ENCODE measurements around the gene C2CD2L. TPM values are rescaled to one million over a fixed set of nuclear protein-coding genes. Genes with fewer than 3 reads are reported as not detected.
A peak's percentile ranks its signal among the peaks of the same experiment; 100 is the strongest.

C2CD2L gene
- total RNA-seq, 3 donors from 2014 or later (not counting 1 experiment from before 2014, with no cell fraction given): 20.3 to 27.7 (median 25.6) TPM

- TF ChIP-seq, protein P1, sequence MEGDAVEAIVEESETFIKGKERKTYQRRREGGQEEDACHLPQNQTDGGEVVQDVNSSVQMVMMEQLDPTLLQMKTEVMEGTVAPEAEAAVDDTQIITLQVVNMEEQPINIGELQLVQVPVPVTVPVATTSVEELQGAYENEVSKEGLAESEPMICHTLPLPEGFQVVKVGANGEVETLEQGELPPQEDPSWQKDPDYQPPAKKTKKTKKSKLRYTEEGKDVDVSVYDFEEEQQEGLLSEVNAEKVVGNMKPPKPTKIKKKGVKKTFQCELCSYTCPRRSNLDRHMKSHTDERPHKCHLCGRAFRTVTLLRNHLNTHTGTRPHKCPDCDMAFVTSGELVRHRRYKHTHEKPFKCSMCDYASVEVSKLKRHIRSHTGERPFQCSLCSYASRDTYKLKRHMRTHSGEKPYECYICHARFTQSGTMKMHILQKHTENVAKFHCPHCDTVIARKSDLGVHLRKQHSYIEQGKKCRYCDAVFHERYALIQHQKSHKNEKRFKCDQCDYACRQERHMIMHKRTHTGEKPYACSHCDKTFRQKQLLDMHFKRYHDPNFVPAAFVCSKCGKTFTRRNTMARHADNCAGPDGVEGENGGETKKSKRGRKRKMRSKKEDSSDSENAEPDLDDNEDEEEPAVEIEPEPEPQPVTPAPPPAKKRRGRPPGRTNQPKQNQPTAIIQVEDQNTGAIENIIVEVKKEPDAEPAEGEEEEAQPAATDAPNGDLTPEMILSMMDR (IDR thresholded peaks at IDR 0.05): no peak
- 73% methylated on average over 12 of the region's 12 CpGs for WGBS (ENCODE audit: insufficient coverage)
- no peak for ATAC-seq
- Histone ChIP-seq H3K9me3 (ENCODE audit: control insufficient read depth, insufficient read depth, low read length) (no peaks in the 10 kb centered on the region), H3K4me3 (ENCODE audit: low read length) (peak overlapping the region; percentile 70), H3K4me1 (ENCODE audit: control insufficient read depth, insufficient read depth, low read length) (peaks cover 31% of the 10 kb centered on the region), H3K27me3 (ENCODE audit: control insufficient read depth, insufficient read depth, low read length) (no peaks in the 10 kb centered on the region), H3K36me3 (ENCODE audit: control insufficient read depth, insufficient read depth, low read length) (peaks cover 17% of the 10 kb centered on the region), H3K27ac (ENCODE audit: low read length) (peak overlapping the region; percentile 84)
- H3K4me1 Mint-ChIP-seq: peaks cover 28 to 35% of the 10 kb centered on the region in 2 donors
- H3K27ac Mint-ChIP-seq: peak overlapping the region; percentile 95 to 96
- peaks cover 7% of the 10 kb centered on the region for H3K36me3 Mint-ChIP-seq
- no peaks in the 10 kb centered on the region for H3K9me3 Mint-ChIP-seq
- intact Hi-C loops (cut with micrococcal nuclease): no loop called here
- no peak for DNase-seq
- no peaks in the 10 kb centered on the region for H3K27me3 Mint-ChIP-seq (ENCODE audit: low read depth in 2 of 2)
- H3K4me3 Mint-ChIP-seq: peak overlapping the region; percentile 91
Observed at GRCh38 chr11:119092880-119093842, 14.0 kb upstream of the C2CD2L start.

DNA sequence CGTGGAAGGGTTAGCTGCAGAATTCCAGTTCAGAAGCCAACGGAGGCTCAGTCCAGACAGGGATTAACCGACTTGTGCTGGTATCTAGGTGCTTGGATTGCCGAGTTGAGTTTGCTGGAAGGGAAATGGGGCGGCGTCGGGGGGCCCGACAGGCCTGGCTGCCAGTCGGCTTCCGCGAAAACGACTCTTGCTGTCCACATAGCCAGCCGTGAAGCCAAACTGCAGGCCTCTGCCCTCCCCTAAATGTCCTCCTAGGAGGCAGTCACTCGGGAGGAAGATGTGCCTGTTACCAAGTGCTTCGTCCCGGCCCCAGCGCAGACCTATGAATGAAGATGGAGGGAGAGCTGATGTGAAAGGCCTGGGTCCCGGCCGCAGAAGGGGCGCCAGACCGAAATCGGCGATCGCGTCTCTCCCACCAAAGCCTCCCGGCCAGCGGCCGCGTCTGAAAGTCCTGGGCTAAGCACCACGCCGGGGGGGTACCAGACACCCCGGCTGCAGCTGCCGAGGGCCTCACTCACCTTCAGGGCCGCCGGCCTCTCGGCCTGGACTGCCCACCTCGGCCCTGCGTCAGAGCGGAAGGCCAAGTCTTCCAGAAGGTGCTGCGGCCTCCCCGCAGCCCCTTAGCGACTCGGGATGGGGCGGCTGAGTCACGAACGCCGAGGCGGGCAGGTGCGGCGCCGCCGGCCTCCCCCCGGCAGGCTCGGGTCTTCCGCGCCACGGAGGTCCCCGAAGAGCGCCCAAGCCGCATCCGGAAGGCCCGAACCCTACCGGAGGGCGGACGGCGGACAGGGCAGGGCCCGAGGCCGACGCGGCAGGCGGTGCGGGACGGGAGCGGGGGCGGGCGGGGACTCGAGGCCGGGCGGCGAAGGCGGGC lies 13.0 kb upstream of the C2CD2L start:
- Mint-ChIP-seq H3K27ac (peak overlapping the region; percentile 95 to 96), H3K4me3 (peak overlapping the region; percentile 91), H3K27me3 (ENCODE audit: low read depth in 2 of 2) (no peaks in the 10 kb centered on the region), H3K9me3 (no peaks in the 10 kb centered on the region), H3K4me1 (peaks cover 28 to 35% of the 10 kb centered on the region in 2 donors), H3K36me3 (peaks cover 7% of the 10 kb centered on the region)
- ATAC-seq: peak; percentile 16 to 39 (median 18)
- WGBS (ENCODE audit: insufficient coverage): under 1% methylated on average over 81 of the region's 81 CpGs
- DNase-seq: peak; percentile 63
- peak overlapping the region; percentile 70 for H3K4me3 ChIP-seq (ENCODE audit: low read length)
- no peaks in the 10 kb centered on the region for H3K27me3 ChIP-seq (ENCODE audit: control insufficient read depth, insufficient read depth, low read length)
- intact Hi-C loops (cut with micrococcal nuclease): loop anchor here (1.0 to 2.0 kb wide), 4 partner anchors 8 to 165 kb away; partner anchors contain the start of genes SLC37A4 and VPS11
- H3K4me1 ChIP-seq (ENCODE audit: control insufficient read depth, insufficient read depth, low read length): peaks cover 31% of the 10 kb centered on the region
- TF ChIP-seq, protein P1 (IDR thresholded peaks at IDR 0.05): no peak
- H3K27ac ChIP-seq (ENCODE audit: low read length): peak overlapping the region; percentile 84
- peaks cover 19% of the 10 kb centered on the region for H3K36me3 ChIP-seq (ENCODE audit: control insufficient read depth, insufficient read depth, low read length)
- H3K9me3 ChIP-seq (ENCODE audit: control insufficient read depth, insufficient read depth, low read length): no peaks in the 10 kb centered on the region

- ATAC-seq (peak; percentile 35 to 72 (median 53)), DNase-seq (peak; percentile 66 to 80)
- H3K4me1 ChIP-seq (ENCODE audit: control insufficient read depth, insufficient read depth, low read length): peaks cover 31% of the 10 kb centered on the region
- Mint-ChIP-seq H3K9me3 (no peaks in the 10 kb centered on the region), H3K27ac (peak overlapping the region; percentile 95 to 96), H3K36me3 (peaks cover 7% of the 10 kb centered on the region), H3K4me1 (peaks cover 28 to 38% of the 10 kb centered on the region in 2 donors), H3K4me3 (peak overlapping the region; percentile 91), H3K27me3 (ENCODE audit: low read depth in 2 of 2) (no peaks in the 10 kb centered on the region)
- peak overlapping the region; percentile 70 for H3K4me3 ChIP-seq (ENCODE audit: low read length)
- TF ChIP-seq, protein P1 (IDR thresholded peaks at IDR 0.05): peak; percentile 54
- H3K27ac ChIP-seq (ENCODE audit: low read length): peak overlapping the region; percentile 84
- intact Hi-C loops (cut with micrococcal nuclease): loop anchor here (1.0 to 2.0 kb wide), 7 partner anchors 8 to 166 kb away; partner anchors contain the start of genes HINFP, HYOU1, SLC37A4 and VPS11
- H3K36me3 ChIP-seq (ENCODE audit: control insufficient read depth, insufficient read depth, low read length): peaks cover 19% of the 10 kb centered on the region
- H3K9me3 ChIP-seq (ENCODE audit: control insufficient read depth, insufficient read depth, low read length): no peaks in the 10 kb centered on the region
- 0% methylated on average over 19 of the region's 19 CpGs for WGBS (ENCODE audit: insufficient coverage)
- H3K27me3 ChIP-seq (ENCODE audit: control insufficient read depth, insufficient read depth, low read length): no peaks in the 10 kb centered on the region
Observed at GRCh38 chr11:119094816-119095065, 12.4 kb upstream of the C2CD2L start.
